IMR-90 (cell line): ENCODE measurements around the gene WASHC4. TPM values are rescaled to one million over a fixed set of nuclear protein-coding genes. Genes with fewer than 3 reads are reported as not detected.

Source experiments
- ATAC-seq: fragments of 200-7000 bp; cut with Tn5 transposase; 2 replicates; pipeline ENCODE4 v1.9.1; 2020; ENCODE audit warnings: low read depth, mild to moderate bottlenecking, moderate library complexity
- BruUV-seq: library from RNA; stranded (reverse); fragments of 400-500 nt; replicated peaks from 2 replicates; lab custom pipeline; 2021; lab: Mats Ljungman, UMichigan
- CTCF ChIA-PET: fragments of 300-600 bp; formaldehyde crosslinking; extraction: SDS; loops from one replicate; lab custom pipeline; 2021; ENCODE audit warnings: antibody characterized with exemption; lab: Yijun Ruan, JAX
- POLR2A ChIA-PET: fragments of 300-600 bp; sonication (Branson Sonifier 250); formaldehyde crosslinking; loops from one replicate; lab custom pipeline; 2022; ENCODE audit warnings: antibody characterized with exemption; ENCODE audit not compliant: unreplicated experiment; lab: Charles Lee
- DNase-seq: peaks from one replicate; pipeline ENCODE4 v3.0.0; 2013
- H2AFZ ChIP-seq: replicated peaks from 2 replicates; pipeline ENCODE3; 2013; ENCODE audit warnings: low read length, mild to moderate bottlenecking; ENCODE audit not compliant: poor library complexity
- H2AK5ac ChIP-seq: 2 replicates; pipeline ENCODE4 v1.6.1; 2013; ENCODE audit warnings: low read depth, low read length, inconsistent platforms
- H2AK9ac ChIP-seq: replicated peaks from 2 replicates; pipeline ENCODE3; 2013; ENCODE audit warnings: mild to moderate bottlenecking, low read depth, low read length, moderate library complexity; ENCODE audit not compliant: poor library complexity
- H2BK120ac ChIP-seq: 2 replicates; pipeline ENCODE4 v1.6.1; 2013; ENCODE audit warnings: low read depth, low read length, inconsistent platforms
- H2BK15ac ChIP-seq: 3 replicates; pipeline ENCODE4 v1.6.1; 2013; ENCODE audit warnings: low read depth, low read length, inconsistent platforms
- H2BK20ac ChIP-seq: 2 replicates; pipeline ENCODE4 v1.6.1; 2013; ENCODE audit warnings: low read depth, mild to moderate bottlenecking, inconsistent platforms, low read length, moderate library complexity
- H2BK5ac ChIP-seq: 2 replicates; pipeline ENCODE4 v1.6.1; 2013; ENCODE audit warnings: mild to moderate bottlenecking, low read depth, low read length, inconsistent platforms; ENCODE audit not compliant: poor library complexity, severe bottlenecking
- H3K14ac ChIP-seq: replicated peaks from 2 replicates; pipeline ENCODE4 v1.6.1; 2013; ENCODE audit warnings: low read depth, low read length, inconsistent platforms
- H3K18ac ChIP-seq: 2 replicates; pipeline ENCODE4 v1.6.1; 2013; ENCODE audit warnings: low read depth, low read length, control low read depth
- H3K23ac ChIP-seq: 2 replicates; pipeline ENCODE4 v1.6.1; 2013; ENCODE audit warnings: low read depth, low read length, inconsistent platforms
- H3K27ac ChIP-seq: 2 replicates; pipeline ENCODE4 v1.5.1; 2013; ENCODE audit warnings: mild to moderate bottlenecking, control low read depth, low read length; ENCODE audit not compliant: insufficient read depth
- H3K27me3 ChIP-seq: 2 replicates; pipeline ENCODE4 v1.6.1; 2013; ENCODE audit warnings: low read length; ENCODE audit not compliant: control insufficient read depth, insufficient read depth
- H3K36me3 ChIP-seq: 2 replicates; pipeline ENCODE4 v1.6.1; 2013; ENCODE audit warnings: low read length, mixed read lengths; ENCODE audit not compliant: control insufficient read depth, insufficient read depth
- H3K4ac ChIP-seq: 2 replicates; pipeline ENCODE4 v1.6.1; 2013; ENCODE audit warnings: low read depth, low read length, inconsistent platforms
- H3K4me1 ChIP-seq: 2 replicates; pipeline ENCODE4 v1.6.1; 2013; ENCODE audit warnings: low read length, mixed read lengths; ENCODE audit not compliant: control insufficient read depth, insufficient read depth
- H3K4me2 ChIP-seq: 2 replicates; pipeline ENCODE4 v1.6.1; 2013; ENCODE audit warnings: low read depth, mild to moderate bottlenecking, control low read depth, low read length, moderate library complexity
- H3K4me3 ChIP-seq: 2 replicates; pipeline ENCODE4 v1.5.1; 2013; ENCODE audit warnings: low read depth, mild to moderate bottlenecking, control low read depth, low read length, moderate library complexity; ENCODE audit not compliant: insufficient read depth
- H3K56ac ChIP-seq: 2 replicates; pipeline ENCODE4 v1.6.1; 2013; ENCODE audit warnings: low read length, inconsistent platforms; ENCODE audit not compliant: insufficient read depth; ENCODE audit errors: extremely low read depth
- H3K79me1 ChIP-seq, 2 experiments: 2 replicates each; pipeline ENCODE4 v1.6.1; 2013; ENCODE audit warnings: low read length in 2 of 2, inconsistent platforms in 1 of 2, low read depth in 1 of 2
- H3K9ac ChIP-seq: 2 replicates; pipeline ENCODE4 v1.6.1; 2013; ENCODE audit warnings: low read depth, low read length, control low read depth
- H3K9me1 ChIP-seq: 2 replicates; pipeline ENCODE4 v1.6.1; 2013; ENCODE audit warnings: low read length, inconsistent platforms; ENCODE audit not compliant: insufficient read depth
- H3K9me3 ChIP-seq: 2 replicates; pipeline ENCODE4 v1.6.1; 2013; ENCODE audit warnings: low read length; ENCODE audit not compliant: control insufficient read depth, insufficient read depth
- H4K20me1 ChIP-seq: 2 replicates; pipeline ENCODE4 v1.6.1; 2013; ENCODE audit warnings: low read length, inconsistent platforms; ENCODE audit not compliant: insufficient read depth
- H4K5ac ChIP-seq: 2 replicates; pipeline ENCODE4 v1.6.1; 2013; ENCODE audit warnings: mild to moderate bottlenecking, low read depth, low read length, control low read depth
- H4K8ac ChIP-seq, 2 experiments: 2 replicates each; pipeline ENCODE4 v1.6.1; 2013; ENCODE audit warnings: low read depth in 2 of 2, low read length in 2 of 2, control low read depth in 1 of 2, inconsistent platforms in 1 of 2
- H4K91ac ChIP-seq: 2 replicates; pipeline ENCODE4 v1.6.1; 2013; ENCODE audit warnings: low read depth, low read length, inconsistent platforms; ENCODE audit not compliant: insufficient read depth
- CEBPB ChIP-seq: IDR thresholded peaks from 2 replicates; pipeline ENCODE4 v1.6.1; 2012; ENCODE audit warnings: low read depth, low read length, improper control_type of control experiment
- CTCF ChIP-seq: conservative IDR thresholded peaks from 2 replicates; pipeline ENCODE4 v1.5.1; 2012; ENCODE audit warnings: mild to moderate bottlenecking, low read depth, low read length, improper control_type of control experiment
- MXI1 ChIP-seq: IDR thresholded peaks from 2 replicates; pipeline ENCODE4 v1.6.1; 2012; ENCODE audit warnings: low read depth, mild to moderate bottlenecking, low read length, moderate library complexity, borderline replicate concordance
- RAD21 ChIP-seq: IDR thresholded peaks from 2 replicates; pipeline ENCODE4 v1.6.1; 2012; ENCODE audit warnings: low read length, improper control_type of control experiment
- USF2 ChIP-seq: fragments of 150-350 bp; IDR thresholded peaks from 2 replicates; pipeline ENCODE4 v1.6.1; 2017; ENCODE audit warnings: mild to moderate bottlenecking, antibody characterized with exemption, low read length, low read depth
- WGBS, 2 experiments: methylation state at CpG; one replicate each; pipeline versions ENCODE4 v1.1.5 to v1.1.7; 2013; ENCODE audit warnings: missing lambda C conversion rate in 2 of 2; ENCODE audit not compliant: insufficient read length in 1 of 2; ENCODE audit errors: extremely low coverage in 2 of 2; 5-methylcytosine and 5-hydroxymethylcytosine counted together
- dilution Hi-C: fragments of 300-500 bp; cut with HindIII; formaldehyde crosslinking; loops from one replicate; pipeline ENCODE4 v1.14.3; 2018; ENCODE audit warnings: low sequenced_read_pairs; ENCODE audit not compliant: unreplicated experiment
- in situ Hi-C: fragments of 300-500 bp; cut with MboI; formaldehyde crosslinking; loops from 3 replicates; pipeline ENCODE4 v1.14.3; 2019; ENCODE audit warnings: low sequenced_read_pairs, inconsistent platforms, mixed read lengths
- intact Hi-C: fragments of 100-400 bp; cut with micrococcal nuclease; formaldehyde crosslinking; loops from 2 replicates; pipeline ENCODE4 v1.10.0; 2022
- polyA plus RNA-seq, 3 experiments: library from polyadenylated mRNA; depleted of rRNA; stranded (reverse); fragments of >200 nt; gene quantifications; 2 replicates each; pipeline ENCODE4 v1.2.3, GENCODE V29; 2012; ENCODE audit warnings: low replicate concordance in 1 of 3
- total RNA-seq: library from RNA; depleted of rRNA; stranded (reverse); fragments of >200 nt; gene quantifications from 2 replicates; pipeline ENCODE4 v1.2.3, GENCODE V29; 2012

The WASHC4 gene
- total and polyA plus RNA-seq, 2 of the 4 experiments (the other 2 are of a cell fraction) = 16.4 to 47.0 TPM

GRCh38 chr12:105083551-105084105 lies 23.9 kb upstream of the WASHC4 start:
- H4K5ac ChIP-seq = peak overlapping the region; percentile 27
- peak overlapping the region; percentile 59 for H3K4me3 ChIP-seq
- H2BK120ac ChIP-seq = peak overlapping the region; percentile 80
- peak overlapping the region; percentile 1; the same call in 1 of the 2 replicates for H2BK20ac ChIP-seq
- no peaks in the 10 kb centered on the region for H4K20me1 ChIP-seq
- peaks cover 13 to 42% of the 10 kb centered on the region in 2 experiments; a peak in 3 of 4 replicates for H3K79me1 ChIP-seq
- H3K27ac ChIP-seq = peak overlapping the region; percentile 61
- H4K91ac ChIP-seq = peak overlapping the region; percentile 97
- no peaks in the 10 kb centered on the region for H3K27me3 ChIP-seq
- peak overlapping the region; percentile 88 for H2AFZ ChIP-seq
- DNase-seq = peak; percentile 77
- H2AK9ac ChIP-seq = peak overlapping the region; percentile 90
- peak overlapping the region; percentile 9; the same call in 1 of the 3 replicates for H2BK15ac ChIP-seq
- H3K4me1 ChIP-seq = peaks cover 4% of the 10 kb centered on the region
- peaks cover 5% of the 10 kb centered on the region for H3K9me1 ChIP-seq
- no TSS peak for BruUV-seq
- peak overlapping the region; percentile 92 for H3K56ac ChIP-seq
- H3K4me2 ChIP-seq = peak overlapping the region; percentile 74
- peak overlapping the region; percentile 76 to 92 for H4K8ac ChIP-seq
- H3K9ac ChIP-seq = peak overlapping the region; percentile 74
- ChIA-PET POLR2A (interaction anchor here (0.6 to 1.3 kb wide), 3 partner anchors 15 to 60 kb away, joined by 3 to 4 read pairs (median 4); partner anchors contain the start of gene WASHC4), CTCF (interaction anchor here (0.7 to 1.0 kb wide), 3 partner anchors 32 to 232 kb away, joined by 3 to 8 read pairs (median 3); no protein-coding TSS in a partner anchor)
- H3K4ac ChIP-seq = peak overlapping the region; percentile 98
- ATAC-seq = peak; percentile 49
- TF ChIP-seq CTCF (0 out of 2 replicates have a peak, but pooled peaks have one; percentile 4), USF2 (no peak), MXI1 (peak; percentile 67; the same call in 1 of the 2 replicates), RAD21 (0 out of 2 replicates have a peak, but pooled peaks have one; percentile 7), CEBPB (peak; percentile 86)
- peak overlapping the region; percentile 46 for H2AK5ac ChIP-seq
- no peaks in the 10 kb centered on the region for H3K9me3 ChIP-seq
- dilution Hi-C loops (no loop called here), in situ Hi-C loops (no loop called here), intact Hi-C loops (no loop called here)
- H3K23ac ChIP-seq = peak overlapping the region; percentile 93
- peak overlapping the region; percentile 4 for H2BK5ac ChIP-seq
- peak overlapping the region; percentile 74 for H3K18ac ChIP-seq
- H3K36me3 ChIP-seq = no peaks in the 10 kb centered on the region
- WGBS, 2 experiments = 0% methylated on average over 7 of the region's 18 CpGs; no CpG with 5 or more reads in 1 of the 2 experiments
- peak overlapping the region; percentile 100 for H3K14ac ChIP-seq
